HepG2 (cell line): ENCODE data around the gene TBC1D14. TPM values are rescaled to one million over a fixed set of nuclear protein-coding genes. Genes with fewer than 3 reads are reported as not detected.
A peak's percentile ranks its signal among the peaks of the same experiment; 100 is the strongest.

ENCODE experiments used
- BCLAF1 ChIP-seq: fragments of 450-650 bp; IDR thresholded peaks from 2 replicates; pipeline ENCODE4 v1.6.1; 2017; ENCODE audit warnings: mild to moderate bottlenecking
- E2F2 ChIP-seq: sonication (generic); formaldehyde crosslinking; IDR thresholded peaks from 2 replicates; pipeline ENCODE4 v1.4.0; 2020; ENCODE audit warnings: missing genetic modification reagents, borderline replicate concordance
- FOXP1 ChIP-seq, 2 experiments: fragments of 450-650 bp in 1 of 2; IDR thresholded peaks; 2 replicates each; pipeline ENCODE4 v1.6.1; 2017 to 2018; ENCODE audit warnings: antibody characterized with exemption in 1 of 2
- SALL2 ChIP-seq: sonication (generic); formaldehyde crosslinking; IDR thresholded peaks from 2 replicates; pipeline ENCODE4 v1.8.1; 2023; ENCODE audit warnings: mild to moderate bottlenecking, missing genetic modification reagents, inconsistent platforms
- SMAD9 ChIP-seq: sonication (generic); formaldehyde crosslinking; IDR thresholded peaks from 2 replicates; pipeline ENCODE4 v1.5.1; 2020; ENCODE audit warnings: mild to moderate bottlenecking, missing genetic modification reagents
- TBX2 ChIP-seq: sonication (generic); formaldehyde crosslinking; IDR thresholded peaks from 2 replicates; pipeline ENCODE4 v1.5.0; 2020; ENCODE audit warnings: missing genetic modification reagents, mild to moderate bottlenecking, borderline replicate concordance
- TOE1 ChIP-seq: sonication (generic); formaldehyde crosslinking; IDR thresholded peaks from 2 replicates; pipeline ENCODE4 v1.4.0; 2020; ENCODE audit warnings: mild to moderate bottlenecking, missing genetic modification reagents
- ZC3H4 ChIP-seq: sonication (generic); formaldehyde crosslinking; IDR thresholded peaks from 2 replicates; pipeline ENCODE4 v1.4.0; 2020; ENCODE audit warnings: missing genetic modification reagents, borderline replicate concordance
- ZFP91 ChIP-seq: sonication (generic); formaldehyde crosslinking; IDR thresholded peaks from 2 replicates; pipeline ENCODE4 v1.9.0; 2022; ENCODE audit warnings: missing genetic modification reagents, mild to moderate bottlenecking, borderline replicate concordance
- ZNF18 ChIP-seq: sonication (generic); formaldehyde crosslinking; IDR thresholded peaks from 2 replicates; pipeline ENCODE4 v1.8.0; 2022; ENCODE audit warnings: mild to moderate bottlenecking, missing genetic modification reagents; ENCODE audit not compliant: insufficient replicate concordance
- ZNF335 ChIP-seq: sonication (generic); formaldehyde crosslinking; IDR thresholded peaks from 2 replicates; pipeline ENCODE4 v1.4.0; 2020; ENCODE audit warnings: missing genetic modification reagents
- ZNF343 ChIP-seq: sonication (generic); formaldehyde crosslinking; IDR thresholded peaks from 2 replicates; pipeline ENCODE4 v1.4.0; 2020; ENCODE audit warnings: mild to moderate bottlenecking, missing genetic modification reagents
- ZNF569 ChIP-seq: sonication (generic); formaldehyde crosslinking; IDR thresholded peaks from 2 replicates; pipeline ENCODE4 v1.5.0; 2020; ENCODE audit warnings: mild to moderate bottlenecking, missing genetic modification reagents, moderate library complexity, borderline replicate concordance
- ZNF672 ChIP-seq: sonication (generic); formaldehyde crosslinking; IDR thresholded peaks from 2 replicates; pipeline ENCODE4 v1.8.1; 2022; ENCODE audit warnings: missing genetic modification reagents
- ZNF678 ChIP-seq: sonication (generic); formaldehyde crosslinking; IDR thresholded peaks from 2 replicates; pipeline ENCODE4 v1.4.0; 2020; ENCODE audit warnings: mild to moderate bottlenecking, missing genetic modification reagents
- polyA plus RNA-seq, 8 experiments: library from polyadenylated mRNA; depleted of rRNA in 3 of 8; stranded (reverse) in 7 of 8; unstranded in 1 of 8; fragments of >200 nt; fragmentation: Illumina TruSeq in 4 of 8; extraction: Trizol in 4 of 8; gene quantifications; 2 replicates each; pipeline versions ENCODE4 v1.2.1 to v1.2.3, GENCODE V29; 2011 to 2016; ENCODE audit warnings: low read depth in 4 of 8, missing spikeins in 1 of 8, mixed read lengths in 1 of 8; ENCODE audit not compliant: insufficient read depth in 1 of 8
- total RNA-seq, 5 experiments: library from RNA; depleted of rRNA; stranded (reverse); fragments of >200 nt; fragmentation: Illumina TruSeq; extraction: Trizol; gene quantifications; 2 replicates each; pipeline ENCODE4 v1.2.3, GENCODE V29; 2016; ENCODE audit warnings: low read depth in 1 of 5
- TF ChIP-seq, protein P1 (sequence below): sonication (generic); formaldehyde crosslinking; IDR thresholded peaks from 2 replicates; pipeline ENCODE4 v1.5.0; 2020; ENCODE audit warnings: missing genetic modification reagents

The TBC1D14 gene
- total and polyA plus RNA-seq, 2 of the 13 experiments (the other 11 are each of a cell fraction or from before 2014, with no cell fraction given) = 29.5 to 46.5 TPM

DNA sequence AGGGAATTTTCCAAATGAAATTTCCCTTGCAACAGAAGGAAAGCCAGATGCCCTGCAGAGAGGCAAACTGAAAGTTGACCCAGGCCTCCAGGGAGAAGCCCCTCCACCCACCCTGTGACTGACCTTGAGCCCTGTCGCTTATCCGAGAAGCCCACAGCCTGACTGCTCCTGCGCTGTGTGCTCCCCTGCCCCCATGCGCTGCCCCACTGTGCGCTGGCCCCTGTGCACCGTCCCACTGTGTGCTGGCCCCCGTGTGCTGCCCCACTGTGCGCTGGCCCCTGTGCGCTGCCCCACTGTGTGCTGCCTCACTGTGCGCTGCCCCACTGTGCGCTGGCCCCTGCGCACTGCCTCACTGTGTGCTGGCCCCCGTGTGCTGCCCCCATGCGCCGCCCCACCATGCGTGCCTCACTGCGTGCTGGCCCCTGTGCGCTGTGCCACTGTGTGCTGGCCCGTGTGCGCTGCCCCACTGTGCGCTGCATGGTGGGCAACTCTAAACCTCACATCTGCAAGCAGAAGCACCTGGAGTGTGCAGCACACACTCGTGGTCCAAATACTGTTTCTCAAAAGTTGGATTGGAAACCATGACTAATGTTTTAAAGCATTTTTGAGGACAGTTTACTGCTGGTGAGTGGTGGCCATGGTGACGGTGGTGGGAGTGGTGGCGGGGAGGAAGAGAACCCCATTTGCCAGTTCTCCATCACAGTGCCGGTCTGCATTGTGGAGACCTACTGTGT, 166.5 kb downstream of the TBC1D14 start (continued):
- TF ChIP-seq ZNF18 = no peak
- TF ChIP-seq, protein P1, sequence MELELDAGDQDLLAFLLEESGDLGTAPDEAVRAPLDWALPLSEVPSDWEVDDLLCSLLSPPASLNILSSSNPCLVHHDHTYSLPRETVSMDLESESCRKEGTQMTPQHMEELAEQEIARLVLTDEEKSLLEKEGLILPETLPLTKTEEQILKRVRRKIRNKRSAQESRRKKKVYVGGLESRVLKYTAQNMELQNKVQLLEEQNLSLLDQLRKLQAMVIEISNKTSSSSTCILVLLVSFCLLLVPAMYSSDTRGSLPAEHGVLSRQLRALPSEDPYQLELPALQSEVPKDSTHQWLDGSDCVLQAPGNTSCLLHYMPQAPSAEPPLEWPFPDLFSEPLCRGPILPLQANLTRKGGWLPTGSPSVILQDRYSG (CRISPR knock-in tag) = no peak
- TF ChIP-seq TOE1 (CRISPR knock-in tag) = no peak
- TF ChIP-seq ZNF672 (CRISPR knock-in tag) = no peak
- no peak for TF ChIP-seq ZNF335 (CRISPR knock-in tag)
- no peak for TF ChIP-seq SMAD9
- no peak for TF ChIP-seq ZNF343 (CRISPR knock-in tag)
- TF ChIP-seq ZFP91 = peak; percentile 65; the same call in 1 of the 2 replicates
- no peak for TF ChIP-seq SALL2
- TF ChIP-seq ZNF678 (CRISPR knock-in tag) = no peak
- TF ChIP-seq BCLAF1 = no peak
- TF ChIP-seq FOXP1 (IDR thresholded peaks at IDR 0.05) = no peak
- no peak for TF ChIP-seq FOXP1 (CRISPR knock-in tag; IDR thresholded peaks at IDR 0.05)
- 0 out of 2 replicates have a peak, but pooled peaks have one; percentile 32 for TF ChIP-seq TBX2 (CRISPR knock-in tag)
- no peak for TF ChIP-seq ZNF569 (CRISPR knock-in tag)
- TF ChIP-seq ZC3H4 = no peak
- no peak for TF ChIP-seq E2F2 (CRISPR knock-in tag)
